Kidney epithelial cell (primary cell): ENCODE data around the gene KIRREL3. TPM values are rescaled to one million over a fixed set of nuclear protein-coding genes. Genes with fewer than 3 reads are reported as not detected.

Experiments
- DNase-seq: peaks from one replicate; pipeline ENCODE4 v3.0.0-alpha.2; 2010; ENCODE audit warnings: low read depth
- H3K27me3 ChIP-seq: 2 replicates; pipeline ENCODE4 v1.6.0; 2011; ENCODE audit warnings: low read length; ENCODE audit not compliant: control insufficient read depth, insufficient read depth
- H3K36me3 ChIP-seq: 2 replicates; pipeline ENCODE4 v1.5.1; 2011; ENCODE audit warnings: low read length; ENCODE audit not compliant: control insufficient read depth, insufficient read depth
- H3K4me3 ChIP-seq: 2 replicates; pipeline ENCODE4 v1.5.1; 2011; ENCODE audit warnings: low read depth, mild to moderate bottlenecking, control low read depth, low read length
- CTCF ChIP-seq: IDR thresholded peaks from 2 replicates; pipeline ENCODE4 v1.5.1; 2011; ENCODE audit warnings: mild to moderate bottlenecking, moderate library complexity, low read length, control low read depth, inconsistent platforms; ENCODE audit not compliant: insufficient read depth, poor library complexity, severe bottlenecking
- total RNA-seq: library from RNA; depleted of rRNA; stranded (reverse); fragments of >200 nt; gene quantifications from 2 replicates; pipeline ENCODE4 v1.2.3, GENCODE V29; 2015

KIRREL3 gene
- total RNA-seq, 1 donor from 2014 or later: 1.3 TPM

- H3K27me3 ChIP-seq: no peaks in the 10 kb centered on the region
- no peaks in the 10 kb centered on the region for H3K36me3 ChIP-seq
- H3K4me3 ChIP-seq: no peak overlapping the region
- no peak for TF ChIP-seq CTCF
- no peak for DNase-seq
Measured at GRCh38 chr11:126884594-126884993, 116.0 kb downstream of the KIRREL3 start.

GRCh38 chr11:126884192-126884591 is 116.4 kb downstream of the KIRREL3 start:
- Histone ChIP-seq H3K27me3 (no peaks in the 10 kb centered on the region), H3K36me3 (no peaks in the 10 kb centered on the region), H3K4me3 (no peak overlapping the region)
- no peak for DNase-seq
- TF ChIP-seq CTCF: no peak

GRCh38 chr11:126880872-126881271 is 119.7 kb downstream of the KIRREL3 start:
- Histone ChIP-seq H3K36me3 (no peaks in the 10 kb centered on the region), H3K27me3 (no peaks in the 10 kb centered on the region), H3K4me3 (no peak overlapping the region)
- no peak for TF ChIP-seq CTCF
- DNase-seq: no peak

- no peak for DNase-seq
- Histone ChIP-seq H3K27me3 (no peaks in the 10 kb centered on the region), H3K36me3 (no peaks in the 10 kb centered on the region), H3K4me3 (no peak overlapping the region)
- no peak for TF ChIP-seq CTCF
Measured at GRCh38 chr11:126879516-126879915, 121.1 kb downstream of the KIRREL3 start.

GRCh38 chr11:126878913-126879482 is 121.6 kb downstream of the KIRREL3 start:
- no peak for TF ChIP-seq CTCF
- Histone ChIP-seq H3K27me3 (no peaks in the 10 kb centered on the region), H3K4me3 (no peak overlapping the region), H3K36me3 (no peaks in the 10 kb centered on the region)
- no peak for DNase-seq

- DNase-seq: no peak
- peak; percentile 19 for TF ChIP-seq CTCF
- no peaks in the 10 kb centered on the region for H3K36me3 ChIP-seq
- no peaks in the 10 kb centered on the region for H3K27me3 ChIP-seq
- H3K4me3 ChIP-seq: no peak overlapping the region
Measured at GRCh38 chr11:126874831-126875230, 125.7 kb downstream of the KIRREL3 start.
